RCC 7860 (cell line): Measurements from ENCODE around the gene POLR3A.

ENCODE experiments used
- DNase-seq: peaks from one replicate; pipeline ENCODE4 v3.0.0-alpha.2; 2015; ENCODE audit warnings: low spot score
- FAIRE-seq: peaks from 2 replicates; lab custom pipeline; 2012; peaks lifted over from hg19 to GRCh38; lab: Jason Lieb, UNC

POLR3A gene

GRCh38 chr10:77959887-77960455 is 69.3 kb downstream of the POLR3A start:
- FAIRE-seq (no peak), DNase-seq (no peak)

- DNase-seq (no peak), FAIRE-seq (no peak)
Observed at GRCh38 chr10:77959384-77959783, 69.9 kb downstream of the POLR3A start.

GRCh38 chr10:77955136-77955535 is 74.2 kb downstream of the POLR3A start:
- FAIRE-seq (no peak), DNase-seq (no peak)

GRCh38 chr10:77949167-77949566 is 80.1 kb downstream of the POLR3A start:
- DNase-seq (peak; percentile 88), FAIRE-seq (peak; percentile 73)

- FAIRE-seq (no peak), DNase-seq (no peak)
Observed at GRCh38 chr10:77946084-77946483, 83.2 kb downstream of the POLR3A start.

GRCh38 chr10:77944519-77944918 is 84.8 kb downstream of the POLR3A start:
- no peak for FAIRE-seq
- DNase-seq: no peak

GRCh38 chr10:77943121-77943901 is 86.0 kb downstream of the POLR3A start:
- FAIRE-seq: peak; percentile 79
- peak; percentile 71 for DNase-seq

- DNase-seq (no peak), FAIRE-seq (no peak)
Observed at GRCh38 chr10:77941790-77942189, 87.5 kb downstream of the POLR3A start.

- FAIRE-seq (no peak), DNase-seq (no peak)
Observed at GRCh38 chr10:77940627-77941026, 88.7 kb downstream of the POLR3A start.

GRCh38 chr10:77940225-77940624 is 89.1 kb downstream of the POLR3A start:
- FAIRE-seq (no peak), DNase-seq (no peak)

GRCh38 chr10:77939561-77940001 is 89.7 kb downstream of the POLR3A start:
- DNase-seq (no peak), FAIRE-seq (no peak)

- DNase-seq (no peak), FAIRE-seq (no peak)
Observed at GRCh38 chr10:77936697-77937567, 92.4 kb downstream of the POLR3A start.

GRCh38 chr10:77932016-77932715 is 97.1 kb downstream of the POLR3A start:
- DNase-seq (no peak), FAIRE-seq (no peak)

GRCh38 chr10:77927402-77928246 is 101.7 kb downstream of the POLR3A start:
- no peak for DNase-seq
- FAIRE-seq: no peak

GRCh38 chr10:77926566-77927401 is 102.5 kb downstream of the POLR3A start, which contains the start of gene DLG5:
Gene DLG5 (minus strand): TSS chr10:77926755. CDS start chr10:77926520, 235 bp downstream.
- peak; percentile 32 for DNase-seq
- no peak for FAIRE-seq

GRCh38 chr10:77925795-77926565 is 103.3 kb downstream of the POLR3A start:
- DNase-seq (no peak), FAIRE-seq (no peak)

- FAIRE-seq (no peak), DNase-seq (peak; percentile 9)
Observed at GRCh38 chr10:77925410-77925794, 103.9 kb downstream of the POLR3A start.

- no peak for FAIRE-seq
- no peak for DNase-seq
Observed at GRCh38 chr10:77922566-77923179, 106.6 kb downstream of the POLR3A start.
